ENCODE measurements around the gene ZFAND2B. TPM values are rescaled to one million over a fixed set of nuclear protein-coding genes. Genes with fewer than 3 reads are reported as not detected.
"Not testable (repeated sequence)": the region's sequence is repeated elsewhere in the genome, so short reads cannot be mapped to it uniquely, and the experiment has no call there.

ZFAND2B gene
- total RNA-seq, 6 donors from 2014 or later: 38.7 to 59.7 (median 43.3) TPM

- DNase-seq: peak; percentile 58 to 87
- no peaks in the 10 kb centered on the region for H3K27me3 ChIP-seq
- peaks cover 2 to 23% (median 9%) of the 10 kb centered on the region in 4 donors for H3K36me3 ChIP-seq
- H3K27ac ChIP-seq: peak within 1 kb of the TSS; percentile 70 to 96 (median 93)
- peak within 1 kb of the TSS; percentile 59 to 83 (median 70) for H3K4me3 ChIP-seq
- TF ChIP-seq POLR2A (IDR thresholded peaks at IDR 0.05) (no peak), EP300 (IDR thresholded peaks at IDR 0.05) (no peak), POLR2AphosphoS5 (IDR thresholded peaks at IDR 0.05) (peak in 1 of 2 donors; percentile 27)
- WGBS, 2 donors: 0 to 2% methylated on average over 3 to 42 of the region's 49 CpGs
- ATAC-seq (ENCODE audit: low FRiP score in 2 of 2): peak; percentile 16 to 25
- H3K4me1 ChIP-seq: peaks cover 52 to 71% (median 59%) of the 10 kb centered on the region in 4 donors
- no peaks in the 10 kb centered on the region for H3K9me3 ChIP-seq
Observed at GRCh38 chr2:219252900-219253752, 46.5 kb downstream of the ZFAND2B start, which contains the start of gene TUBA4B. Gene TUBA4B, plus strand, starts transcription at chr2:219253243. Its CDS starts 165 bp downstream, at chr2:219253408.

GRCh38 chr2:219253753-219254589, 47.4 kb downstream of the ZFAND2B start, which contains the start of gene TUBA4A:
Gene TUBA4A, minus strand, starts transcription at chr2:219253918. Its CDS starts 60 bp downstream, at chr2:219253858.
- 0% methylated on average over 18 to 33 of the region's 76 CpGs for WGBS, 2 donors
- Histone ChIP-seq H3K9me3 (no peaks in the 10 kb centered on the region), H3K36me3 (peaks cover 0 to 16% (median 6%) of the 10 kb centered on the region in 4 donors), H3K4me1 (peaks cover 43 to 62% (median 51%) of the 10 kb centered on the region in 4 donors), H3K4me3 (peak within 1 kb of the TSS; percentile 59 to 83 (median 70)), H3K27me3 (no peaks in the 10 kb centered on the region), H3K27ac (peak within 1 kb of the TSS; percentile 70 to 96 (median 93))
- TF ChIP-seq EP300 (IDR thresholded peaks at IDR 0.05) (no peak), POLR2AphosphoS5 (IDR thresholded peaks at IDR 0.05) (peak; percentile 93 to 99), CTCF (IDR thresholded peaks at IDR 0.05) (peak in 4 of 6 experiments; percentile 32 to 53 (median 48)), POLR2A (IDR thresholded peaks at IDR 0.05) (peak in 3 of 4 donors; percentile 90 to 98 (median 98))
- peak; percentile 94 to 97 for DNase-seq
- ATAC-seq (ENCODE audit: low FRiP score in 2 of 2): peak; percentile 93 to 95

- Histone ChIP-seq H3K27me3 (no peaks in the 10 kb centered on the region), H3K27ac (peak overlapping the region; percentile 70 to 96 (median 93)), H3K36me3 (peaks cover 0 to 16% (median 6%) of the 10 kb centered on the region in 4 donors), H3K9me3 (no peaks in the 10 kb centered on the region), H3K4me1 (peaks cover 36 to 55% (median 44%) of the 10 kb centered on the region in 4 donors), H3K4me3 (peak overlapping the region; percentile 59 to 83 (median 70))
- peak in 1 of 2 donors; percentile 55 for ATAC-seq (ENCODE audit: low FRiP score in 2 of 2)
- TF ChIP-seq POLR2A (IDR thresholded peaks at IDR 0.05) (no peak), EP300 (IDR thresholded peaks at IDR 0.05) (no peak), POLR2AphosphoS5 (IDR thresholded peaks at IDR 0.05) (peak; percentile 7 to 24), CTCF (IDR thresholded peaks at IDR 0.05) (peak in 1 of 6 experiments; percentile 4)
- 25 to 44% methylated on average over 6 to 9 of the region's 12 CpGs for WGBS, 2 donors
- DNase-seq: peak in 1 of 2 donors; percentile 51
Observed at GRCh38 chr2:219254590-219255201, 48.1 kb downstream of the ZFAND2B start.

- H3K4me1 ChIP-seq: peaks cover 9 to 13% (median 12%) of the 10 kb centered on the region in 4 donors
- not testable (repeated sequence) for H3K4me3 ChIP-seq; H3K36me3 ChIP-seq; H3K27me3 ChIP-seq; DNase-seq; ATAC-seq (ENCODE audit: low FRiP score in 2 of 2); H3K9me3 ChIP-seq; H3K27ac ChIP-seq
- WGBS, 2 donors: 83% methylated on average over 10 of the region's 10 CpGs
Observed at GRCh38 chr2:219258942-219259341, 52.4 kb downstream of the ZFAND2B start.

Other genes starting within 250 kb of the ZFAND2B start
- not detected for gene CDK5R2, start 247.1 kb upstream of the ZFAND2B start, total RNA-seq
- not detected for gene FEV, start 221.6 kb upstream of the ZFAND2B start, total RNA-seq
- gene CRYBA2, start 213.4 kb upstream of the ZFAND2B start, total RNA-seq: not detected
- gene CFAP65, start 165.3 kb upstream of the ZFAND2B start, total RNA-seq: 10 to 100 TPM in 3 of 6 donors, 1 to 10 TPM in 2, under 1 TPM in 1; 0.26 to 18.7 (median 10.7) TPM
- gene IHH, start 145.9 kb upstream of the ZFAND2B start, total RNA-seq: 1 to 10 TPM in 3 of 6 donors, under 1 TPM in 1, not detected in 2; 0.80 to 4.4 (median 1.5) TPM
- 10 to 100 TPM in 5 of 6 donors, 1 to 10 TPM in 1; 7.9 to 26.2 (median 14.3) TPM for gene NHEJ1, start 46.0 kb upstream of the ZFAND2B start, total RNA-seq
- gene SLC23A3, start 36.8 kb upstream of the ZFAND2B start, total RNA-seq: 1 to 10 TPM in 4 of 6 donors, under 1 TPM in 2; 0.33 to 6.3 (median 2.6) TPM
- 10 to 100 TPM; 42.7 to 86.8 (median 49.4) TPM for gene CNPPD1, start 29.9 kb upstream of the ZFAND2B start, total RNA-seq
- 100 to 1,000 TPM in 1 of 6 donors, 10 to 100 TPM in 5; 46.1 to 100 (median 60.5) TPM for gene RETREG2, start 28.5 kb upstream of the ZFAND2B start, total RNA-seq
- 10 to 100 TPM; 11.0 to 35.6 (median 21.9) TPM for gene ABCB6, start 12.2 kb downstream of the ZFAND2B start, total RNA-seq
- 10 to 100 TPM; 40.9 to 57.7 (median 49.8) TPM for gene ATG9A, start 22.9 kb downstream of the ZFAND2B start, total RNA-seq
- 100 to 1,000 TPM in 2 of 6 donors, 10 to 100 TPM in 4; 26.0 to 339 (median 67.2) TPM for gene ANKZF1, start 23.0 kb downstream of the ZFAND2B start, total RNA-seq
- gene GLB1L, start 38.7 kb downstream of the ZFAND2B start, total RNA-seq: 10 to 100 TPM in 3 of 6 donors, 1 to 10 TPM in 3; 4.1 to 19.5 (median 11.9) TPM
- gene STK16, start 38.7 kb downstream of the ZFAND2B start, total RNA-seq: 10 to 100 TPM; 12.6 to 28.3 (median 15.7) TPM
- 1 to 10 TPM in 5 of 6 donors, under 1 TPM in 1; 0.26 to 8.9 (median 3.1) TPM for gene TUBA4B, start 46.5 kb downstream of the ZFAND2B start, total RNA-seq
- gene TUBA4A, start 47.1 kb downstream of the ZFAND2B start, total RNA-seq: 10 to 100 TPM; 17.8 to 52.1 (median 40.3) TPM
- 10 to 100 TPM; 58.6 to 86.1 (median 75.5) TPM for gene DNAJB2, start 72.6 kb downstream of the ZFAND2B start, total RNA-seq
- 1 to 10 TPM in 2 of 6 donors, under 1 TPM in 2, not detected in 2; 0.20 to 4.4 (median 0.68) TPM for gene PTPRN, start 102.6 kb downstream of the ZFAND2B start, total RNA-seq
- gene RESP18, start 126.0 kb downstream of the ZFAND2B start, total RNA-seq: not detected
- 100 to 1,000 TPM in 1 of 6 donors, 10 to 100 TPM in 5; 31.9 to 141 (median 75.1) TPM for gene DNPEP, start 181.1 kb downstream of the ZFAND2B start, total RNA-seq
- gene DES, start 211.6 kb downstream of the ZFAND2B start, total RNA-seq: 100 to 1,000 TPM in 2 of 6 donors, 10 to 100 TPM in 4; 39.7 to 299 (median 70.8) TPM
- gene SPEG, start 228.1 kb downstream of the ZFAND2B start, total RNA-seq: 1 to 10 TPM; 2.3 to 8.9 (median 4.9) TPM

Measured in upper lobe of left lung (tissue), 6 donors.